ENCODE measurements around the gene PEX14. TPM values are rescaled to one million over a fixed set of nuclear protein-coding genes. Genes with fewer than 3 reads are reported as not detected.
"Not testable (repeated sequence)": the region's sequence is repeated elsewhere in the genome, so short reads cannot be mapped to it uniquely, and the experiment has no call there.

The PEX14 gene, protein sequence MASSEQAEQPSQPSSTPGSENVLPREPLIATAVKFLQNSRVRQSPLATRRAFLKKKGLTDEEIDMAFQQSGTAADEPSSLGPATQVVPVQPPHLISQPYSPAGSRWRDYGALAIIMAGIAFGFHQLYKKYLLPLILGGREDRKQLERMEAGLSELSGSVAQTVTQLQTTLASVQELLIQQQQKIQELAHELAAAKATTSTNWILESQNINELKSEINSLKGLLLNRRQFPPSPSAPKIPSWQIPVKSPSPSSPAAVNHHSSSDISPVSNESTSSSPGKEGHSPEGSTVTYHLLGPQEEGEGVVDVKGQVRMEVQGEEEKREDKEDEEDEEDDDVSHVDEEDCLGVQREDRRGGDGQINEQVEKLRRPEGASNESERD
- total RNA-seq: 8.8 TPM
- 16.1 TPM for polyA plus RNA-seq
- long read RNA-seq, donor 1: 0 reads
- long read RNA-seq, donor 2, partial matches to known transcripts: 0 of 4 reads
- long read RNA-seq, donor 2, other reads (novel, unspliced or antisense): 0 of 4 reads
- long read RNA-seq, donor 3, partial matches to known transcripts: 0 of 4 reads
- long read RNA-seq, donor 3, other reads (novel, unspliced or antisense): 0 of 4 reads
- long read RNA-seq, donor 4, transcript PEX14-201 (9 exons, 1,985 nt): major isoform, 5 of 13 reads
- long read RNA-seq, donor 4, partial matches to known transcripts: 7 of 13 reads
- long read RNA-seq, donor 4, other reads (novel, unspliced or antisense): 0 of 13 reads
- long read RNA-seq, donor 5, transcript PEX14-201 (9 exons, 1,985 nt): major isoform, 5 of 10 reads
- long read RNA-seq, donor 5, partial matches to known transcripts: 5 of 10 reads
- long read RNA-seq, donor 5, other reads (novel, unspliced or antisense): 0 of 10 reads
- long read RNA-seq, donor 6, partial matches to known transcripts: 0 of 1 reads
- long read RNA-seq, donor 6, other reads (novel, unspliced or antisense): 0 of 1 reads
- long read RNA-seq, donor 7, partial matches to known transcripts: 0 of 1 reads
- long read RNA-seq, donor 7, other reads (novel, unspliced or antisense): 0 of 1 reads
- long read RNA-seq, donor 8, partial matches to known transcripts: 0 of 2 reads
- long read RNA-seq, donor 8, other reads (novel, unspliced or antisense): 0 of 2 reads
- long read RNA-seq, donor 9, partial matches to known transcripts: 0 of 3 reads
- long read RNA-seq, donor 9, other reads (novel, unspliced or antisense): 0 of 3 reads
- long read RNA-seq, donor 10, partial matches to known transcripts: 0 of 3 reads
- long read RNA-seq, donor 10, other reads (novel, unspliced or antisense): 0 of 3 reads

GRCh38 chr1:10474613-10475507, at the start of gene PEX14:
TSS of gene PEX14 (plus strand) at chr1:10474950. CDS start at chr1:10474967, 17 bp downstream.
- H3K9me3 ChIP-seq (ENCODE audit: control insufficient read depth in 2 of 2, insufficient read depth in 1 of 2, low read length in 1 of 2): no peaks in the 10 kb centered on the region
- H3K36me3 ChIP-seq (ENCODE audit: control insufficient read depth in 2 of 2, insufficient read depth in 2 of 2, low read length in 1 of 2): no peaks in the 10 kb centered on the region
- peak in 8 of 9 donors; percentile 56 to 91 (median 74) for DNase-seq (ENCODE audit: low read depth in 6 of 9, low spot score in 9 of 9)
- 13% methylated on average over 50 of the region's 50 CpGs for WGBS
- peak within 1 kb of the TSS; percentile 73 to 79 for H3K4me3 ChIP-seq (ENCODE audit: low read length in 2 of 2)
- H3K27ac ChIP-seq (ENCODE audit: low read depth in 1 of 2, low read length in 1 of 2): peak within 1 kb of the TSS; percentile 75 to 83
- H3K4me1 ChIP-seq (ENCODE audit: control insufficient read depth in 2 of 2, insufficient read depth in 2 of 2, low read length in 2 of 2): peaks cover 14 to 30% of the 10 kb centered on the region in 2 donors
- H3K27me3 ChIP-seq (ENCODE audit: control insufficient read depth in 2 of 2, insufficient read depth in 1 of 2, low read length in 1 of 2): no peaks in the 10 kb centered on the region

DNA sequence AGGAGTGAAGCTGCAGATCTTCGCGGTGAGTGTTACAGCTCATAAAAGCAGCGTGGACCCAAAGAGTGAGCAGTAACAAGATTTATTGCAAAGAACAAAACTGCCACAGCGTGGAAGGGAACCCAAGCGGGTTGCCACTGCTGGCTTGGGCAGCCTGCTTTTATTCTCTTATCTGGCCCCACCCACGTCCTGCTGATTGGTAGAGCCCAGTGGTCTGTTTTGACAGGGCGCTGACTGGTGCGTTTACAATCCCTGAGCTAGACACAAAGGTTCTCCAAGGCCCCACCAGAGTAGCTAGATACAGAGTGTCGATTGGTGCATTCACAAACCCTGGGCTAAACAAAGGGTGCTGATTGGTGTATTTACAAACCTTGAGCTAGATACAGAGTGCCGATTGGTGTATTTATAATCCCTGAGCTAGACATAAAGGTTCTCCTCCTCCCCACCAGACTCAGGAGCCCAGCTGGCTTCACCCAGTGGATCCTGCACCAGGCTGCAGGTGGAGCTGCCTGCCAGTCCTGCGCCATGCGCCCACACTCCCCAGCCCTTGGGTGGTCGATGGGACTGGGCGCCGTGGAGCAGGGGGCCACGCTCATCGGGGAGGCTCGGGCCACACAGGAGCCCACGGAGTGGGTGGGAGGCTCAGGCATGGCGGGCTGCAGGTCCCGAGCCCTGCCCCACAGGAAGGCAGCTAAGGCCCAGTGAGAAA, 48.8 kb upstream of the PEX14 start:
- H3K27ac ChIP-seq (ENCODE audit: low read depth in 1 of 2, low read length in 1 of 2); H3K4me3 ChIP-seq (ENCODE audit: low read length in 2 of 2); H3K36me3 ChIP-seq (ENCODE audit: control insufficient read depth in 2 of 2, insufficient read depth in 2 of 2, low read length in 1 of 2); DNase-seq (ENCODE audit: low read depth in 6 of 9, low spot score in 9 of 9); H3K9me3 ChIP-seq (ENCODE audit: control insufficient read depth in 2 of 2, insufficient read depth in 1 of 2, low read length in 1 of 2); H3K27me3 ChIP-seq (ENCODE audit: control insufficient read depth in 2 of 2, insufficient read depth in 1 of 2, low read length in 1 of 2): not testable (repeated sequence)
- peaks cover 3 to 13% of the 10 kb centered on the region in 2 donors for H3K4me1 ChIP-seq (ENCODE audit: control insufficient read depth in 2 of 2, insufficient read depth in 2 of 2, low read length in 2 of 2)
- WGBS: 94% methylated on average over 21 of the region's 21 CpGs

DNA sequence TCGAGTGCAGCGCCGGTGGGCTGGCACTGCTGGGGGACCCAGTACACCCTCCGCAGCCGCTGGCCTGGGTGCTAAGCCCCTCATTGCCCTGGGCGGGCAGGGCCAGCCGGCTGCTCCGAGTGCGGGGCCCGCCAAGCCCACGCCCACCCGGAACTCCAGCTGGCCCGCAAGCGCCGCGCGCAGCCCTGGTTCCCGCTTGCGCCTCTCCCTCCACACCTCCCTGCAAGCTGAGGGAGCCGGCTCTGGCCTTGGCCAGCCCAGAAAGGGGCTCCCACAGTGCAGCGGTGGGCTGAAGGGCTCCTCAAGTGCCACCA, 48.3 kb upstream of the PEX14 start:
- H3K27ac ChIP-seq (ENCODE audit: low read depth in 1 of 2, low read length in 1 of 2); H3K36me3 ChIP-seq (ENCODE audit: control insufficient read depth in 2 of 2, insufficient read depth in 2 of 2, low read length in 1 of 2); H3K4me3 ChIP-seq (ENCODE audit: low read length in 2 of 2); H3K27me3 ChIP-seq (ENCODE audit: control insufficient read depth in 2 of 2, insufficient read depth in 1 of 2, low read length in 1 of 2); H3K9me3 ChIP-seq (ENCODE audit: control insufficient read depth in 2 of 2, insufficient read depth in 1 of 2, low read length in 1 of 2); DNase-seq (ENCODE audit: low read depth in 6 of 9, low spot score in 9 of 9): not testable (repeated sequence)
- WGBS: 99% methylated on average over 21 of the region's 21 CpGs
- peaks cover 3 to 18% of the 10 kb centered on the region in 2 donors for H3K4me1 ChIP-seq (ENCODE audit: control insufficient read depth in 2 of 2, insufficient read depth in 2 of 2, low read length in 2 of 2)

DNA sequence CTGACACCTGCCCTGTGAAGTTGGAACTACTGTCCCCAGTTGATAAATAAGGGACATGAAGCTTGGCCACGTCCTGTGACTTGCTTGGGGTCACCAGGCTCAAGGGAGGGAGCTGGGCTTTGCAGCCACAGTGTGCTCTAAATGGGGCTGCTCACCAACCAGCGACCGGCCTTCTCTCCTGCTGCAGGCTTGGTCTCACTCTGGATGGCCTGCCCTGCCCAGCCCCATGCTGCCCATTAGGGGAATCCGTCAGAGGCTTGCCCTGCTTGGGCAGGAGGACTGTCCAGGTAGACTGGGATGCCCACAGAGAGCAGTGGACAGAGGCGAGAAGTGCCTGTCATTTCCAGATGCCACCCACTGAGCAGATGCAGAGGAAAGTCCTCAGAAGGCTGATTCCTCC, 45.8 kb upstream of the PEX14 start:
- 97% methylated on average over 5 of the region's 5 CpGs for WGBS
- H3K27me3 ChIP-seq (ENCODE audit: control insufficient read depth in 2 of 2, insufficient read depth in 1 of 2, low read length in 1 of 2): no peaks in the 10 kb centered on the region
- peaks cover 0 to 6% of the 10 kb centered on the region in 2 donors for H3K9me3 ChIP-seq (ENCODE audit: control insufficient read depth in 2 of 2, insufficient read depth in 1 of 2, low read length in 1 of 2)
- no peak overlapping the region for H3K27ac ChIP-seq (ENCODE audit: low read depth in 1 of 2, low read length in 1 of 2)
- peaks cover 3 to 20% of the 10 kb centered on the region in 2 donors for H3K4me1 ChIP-seq (ENCODE audit: control insufficient read depth in 2 of 2, insufficient read depth in 2 of 2, low read length in 2 of 2)
- DNase-seq (ENCODE audit: low read depth in 6 of 9, low spot score in 9 of 9): no peak
- H3K4me3 ChIP-seq (ENCODE audit: low read length in 2 of 2): no peak overlapping the region
- no peaks in the 10 kb centered on the region for H3K36me3 ChIP-seq (ENCODE audit: control insufficient read depth in 2 of 2, insufficient read depth in 2 of 2, low read length in 1 of 2)

- Histone ChIP-seq H3K36me3 (ENCODE audit: control insufficient read depth in 2 of 2, insufficient read depth in 2 of 2, low read length in 1 of 2) (no peaks in the 10 kb centered on the region), H3K27ac (ENCODE audit: low read depth in 1 of 2, low read length in 1 of 2) (no peak overlapping the region), H3K27me3 (ENCODE audit: control insufficient read depth in 2 of 2, insufficient read depth in 1 of 2, low read length in 1 of 2) (no peaks in the 10 kb centered on the region), H3K4me3 (ENCODE audit: low read length in 2 of 2) (peak overlapping the region; percentile 84 to 94), H3K9me3 (ENCODE audit: control insufficient read depth in 2 of 2, insufficient read depth in 1 of 2, low read length in 1 of 2) (peaks cover 0 to 6% of the 10 kb centered on the region in 2 donors), H3K4me1 (ENCODE audit: control insufficient read depth in 2 of 2, insufficient read depth in 2 of 2, low read length in 2 of 2) (peaks cover 3 to 20% of the 10 kb centered on the region in 2 donors)
- DNase-seq (ENCODE audit: low read depth in 6 of 9, low spot score in 9 of 9): peak in 2 of 9 donors; percentile 21 to 30
- WGBS: 38% methylated on average over 16 of the region's 16 CpGs
Measured at GRCh38 chr1:10429868-10430215, 44.9 kb upstream of the PEX14 start.

- peak within 1 kb of the TSS; percentile 82 to 86 for H3K27ac ChIP-seq (ENCODE audit: low read depth in 1 of 2, low read length in 1 of 2)
- H3K9me3 ChIP-seq (ENCODE audit: control insufficient read depth in 2 of 2, insufficient read depth in 1 of 2, low read length in 1 of 2): peaks cover 0 to 6% of the 10 kb centered on the region in 2 donors
- H3K27me3 ChIP-seq (ENCODE audit: control insufficient read depth in 2 of 2, insufficient read depth in 1 of 2, low read length in 1 of 2): no peaks in the 10 kb centered on the region
- H3K36me3 ChIP-seq (ENCODE audit: control insufficient read depth in 2 of 2, insufficient read depth in 2 of 2, low read length in 1 of 2): peaks cover 0 to 3% of the 10 kb centered on the region in 2 donors
- peak within 1 kb of the TSS; percentile 84 to 94 for H3K4me3 ChIP-seq (ENCODE audit: low read length in 2 of 2)
- DNase-seq (ENCODE audit: low read depth in 6 of 9, low spot score in 9 of 9): peak; percentile 67 to 95 (median 85)
- peaks cover 3 to 20% of the 10 kb centered on the region in 2 donors for H3K4me1 ChIP-seq (ENCODE audit: control insufficient read depth in 2 of 2, insufficient read depth in 2 of 2, low read length in 2 of 2)
- WGBS: under 1% methylated on average over 95 of the region's 95 CpGs
Measured at GRCh38 chr1:10430216-10431069, 44.3 kb upstream of the PEX14 start, which contains the start of gene CENPS. TSS of gene CENPS (plus strand) at chr1:10430433. CDS start at chr1:10430518, 85 bp downstream.

DNA sequence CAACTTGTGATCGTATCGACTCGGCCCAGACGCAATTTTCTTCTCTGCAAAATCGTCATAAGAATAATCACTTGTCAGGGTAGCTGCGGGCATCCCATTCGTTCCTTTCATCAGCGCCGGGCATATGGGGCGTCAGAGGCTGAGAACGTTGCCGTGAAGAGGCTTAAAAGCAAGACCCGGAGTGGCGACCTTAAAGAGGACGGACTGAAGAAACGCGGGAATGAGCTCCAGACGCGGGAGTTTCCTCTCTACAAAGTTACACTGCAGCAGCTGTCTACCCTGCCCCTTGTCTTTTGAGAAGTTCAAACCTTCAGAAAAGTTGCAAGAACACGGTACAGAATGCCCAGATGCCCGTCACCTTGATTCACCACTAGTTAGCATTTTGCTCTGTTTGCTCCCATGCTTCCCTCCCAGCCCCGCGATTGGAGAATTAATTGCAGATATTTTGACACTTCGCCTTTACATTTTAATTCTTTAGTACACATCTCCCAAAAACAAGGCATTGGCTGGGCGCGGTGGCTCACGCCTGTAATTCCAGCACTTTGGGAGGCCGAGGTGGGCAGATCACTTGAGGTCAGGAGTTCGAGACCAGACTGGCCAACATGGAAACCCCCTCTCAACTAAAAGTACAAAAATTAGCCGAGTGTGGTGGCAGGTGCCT, 43.5 kb upstream of the PEX14 start:
- H3K9me3 ChIP-seq (ENCODE audit: control insufficient read depth in 2 of 2, insufficient read depth in 1 of 2, low read length in 1 of 2): peaks cover 0 to 6% of the 10 kb centered on the region in 2 donors
- 30% methylated on average over 30 of the region's 30 CpGs for WGBS
- no peaks in the 10 kb centered on the region for H3K27me3 ChIP-seq (ENCODE audit: control insufficient read depth in 2 of 2, insufficient read depth in 1 of 2, low read length in 1 of 2)
- peaks cover 0 to 3% of the 10 kb centered on the region in 2 donors for H3K36me3 ChIP-seq (ENCODE audit: control insufficient read depth in 2 of 2, insufficient read depth in 2 of 2, low read length in 1 of 2)
- peak in 4 of 9 donors; percentile 19 to 48 (median 24) for DNase-seq (ENCODE audit: low read depth in 6 of 9, low spot score in 9 of 9)
- peak overlapping the region; percentile 84 to 94 for H3K4me3 ChIP-seq (ENCODE audit: low read length in 2 of 2)
- H3K27ac ChIP-seq (ENCODE audit: low read depth in 1 of 2, low read length in 1 of 2): peak overlapping the region in 1 of 2 donors; percentile 37
- H3K4me1 ChIP-seq (ENCODE audit: control insufficient read depth in 2 of 2, insufficient read depth in 2 of 2, low read length in 2 of 2): peaks cover 3 to 20% of the 10 kb centered on the region in 2 donors
